Fibroblast of mammary gland (primary cell): ENCODE results near the gene CDH10.

Source experiments
- DNase-seq: peaks from one replicate; pipeline ENCODE4 v3.0.0-alpha.2; 2010; ENCODE audit warnings: low read depth
- H3K4me3 ChIP-seq: 2 replicates; pipeline ENCODE4 v1.5.1; 2011; ENCODE audit warnings: low read depth, mild to moderate bottlenecking, low read length, moderate library complexity; ENCODE audit not compliant: control insufficient read depth
- CTCF ChIP-seq: conservative IDR thresholded peaks from 2 replicates; pipeline ENCODE4 v1.5.1; 2011; ENCODE audit warnings: low read depth, low read length, inconsistent platforms; ENCODE audit not compliant: control insufficient read depth, insufficient read depth

CDH10 gene

GRCh38 chr5:24615159-24615558 lies 29.6 kb downstream of the CDH10 start:
- DNase-seq: no peak
- no peak for TF ChIP-seq CTCF
- H3K4me3 ChIP-seq: no peak overlapping the region

- DNase-seq: no peak
- TF ChIP-seq CTCF: no peak
- H3K4me3 ChIP-seq: no peak overlapping the region
Observed at GRCh38 chr5:24609706-24610105, 35.1 kb downstream of the CDH10 start.

GRCh38 chr5:24606971-24607370 lies 37.8 kb downstream of the CDH10 start:
- H3K4me3 ChIP-seq: no peak overlapping the region
- DNase-seq: no peak
- no peak for TF ChIP-seq CTCF

- TF ChIP-seq CTCF: no peak
- no peak for DNase-seq
Observed at GRCh38 chr5:24602188-24602587, 42.6 kb downstream of the CDH10 start.

GRCh38 chr5:24598956-24599355 lies 45.8 kb downstream of the CDH10 start:
- no peak for TF ChIP-seq CTCF
- H3K4me3 ChIP-seq: no peak overlapping the region

More at GRCh38 chr5:24602188-24602587, 42.6 kb downstream of the CDH10 start:
- no peak overlapping the region for H3K4me3 ChIP-seq

GRCh38 chr5:24595329-24595728 lies 49.4 kb downstream of the CDH10 start:
- TF ChIP-seq CTCF: no peak
- no peak for DNase-seq
- no peak overlapping the region for H3K4me3 ChIP-seq

More at GRCh38 chr5:24598956-24599355, 45.8 kb downstream of the CDH10 start:
- no peak for DNase-seq

- DNase-seq: no peak
- no peak for TF ChIP-seq CTCF
- no peak overlapping the region for H3K4me3 ChIP-seq
Observed at GRCh38 chr5:24591426-24591825, 53.4 kb downstream of the CDH10 start.
